ENCODE measurements around the gene TMC8.

- TF ChIP-seq, protein P1, sequence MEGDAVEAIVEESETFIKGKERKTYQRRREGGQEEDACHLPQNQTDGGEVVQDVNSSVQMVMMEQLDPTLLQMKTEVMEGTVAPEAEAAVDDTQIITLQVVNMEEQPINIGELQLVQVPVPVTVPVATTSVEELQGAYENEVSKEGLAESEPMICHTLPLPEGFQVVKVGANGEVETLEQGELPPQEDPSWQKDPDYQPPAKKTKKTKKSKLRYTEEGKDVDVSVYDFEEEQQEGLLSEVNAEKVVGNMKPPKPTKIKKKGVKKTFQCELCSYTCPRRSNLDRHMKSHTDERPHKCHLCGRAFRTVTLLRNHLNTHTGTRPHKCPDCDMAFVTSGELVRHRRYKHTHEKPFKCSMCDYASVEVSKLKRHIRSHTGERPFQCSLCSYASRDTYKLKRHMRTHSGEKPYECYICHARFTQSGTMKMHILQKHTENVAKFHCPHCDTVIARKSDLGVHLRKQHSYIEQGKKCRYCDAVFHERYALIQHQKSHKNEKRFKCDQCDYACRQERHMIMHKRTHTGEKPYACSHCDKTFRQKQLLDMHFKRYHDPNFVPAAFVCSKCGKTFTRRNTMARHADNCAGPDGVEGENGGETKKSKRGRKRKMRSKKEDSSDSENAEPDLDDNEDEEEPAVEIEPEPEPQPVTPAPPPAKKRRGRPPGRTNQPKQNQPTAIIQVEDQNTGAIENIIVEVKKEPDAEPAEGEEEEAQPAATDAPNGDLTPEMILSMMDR (IDR thresholded peaks at IDR 0.05) = no peak
- no peak for TF ChIP-seq MXI1 (IDR thresholded peaks at IDR 0.05; ENCODE audit: low read depth, low read length)
- TF ChIP-seq EZH2phosphoT487 (IDR thresholded peaks at IDR 0.05; ENCODE audit: borderline replicate concordance, low read depth) = no peak
These were observed 1.8 kb upstream of the TMC8 start, which contains the start of gene TMC6 for GRCh38 chr17:78128551-78129350.

All from SK-N-SH (cell line).